Activated CD8-positive, alpha-beta memory T cell treated with anti-CD3 and anti-CD28 coated beads for 48 hours (primary cell): ENCODE results near the gene LPP.

Experiments used
- DNase-seq, 3 experiments: peaks; one replicate each; pipeline ENCODE4 v3.0.0-alpha.2; 2020; ENCODE audit warnings: low read depth in 2 of 3, low spot score in 2 of 3

LPP gene

DNA sequence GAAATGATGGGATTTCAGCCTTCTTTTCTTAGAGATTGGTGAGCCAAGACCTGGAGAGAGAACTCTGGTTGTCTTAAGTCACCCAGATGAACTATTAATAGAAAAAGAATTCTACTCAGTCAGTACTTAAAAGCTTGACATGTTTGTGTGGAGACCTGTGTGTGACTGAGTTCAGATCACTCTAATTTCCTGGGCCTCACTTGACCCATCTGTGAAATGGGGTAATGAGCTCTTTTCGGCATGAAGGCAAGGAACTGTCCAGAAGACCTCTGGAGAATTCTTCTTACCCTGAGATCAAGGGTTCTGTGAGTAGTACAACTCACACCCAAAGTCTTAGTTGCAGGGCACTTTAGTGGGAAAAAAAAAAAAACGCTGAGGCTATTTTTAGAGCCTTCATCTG lies 92.9 kb downstream of the LPP start:
- no peak for DNase-seq

DNA sequence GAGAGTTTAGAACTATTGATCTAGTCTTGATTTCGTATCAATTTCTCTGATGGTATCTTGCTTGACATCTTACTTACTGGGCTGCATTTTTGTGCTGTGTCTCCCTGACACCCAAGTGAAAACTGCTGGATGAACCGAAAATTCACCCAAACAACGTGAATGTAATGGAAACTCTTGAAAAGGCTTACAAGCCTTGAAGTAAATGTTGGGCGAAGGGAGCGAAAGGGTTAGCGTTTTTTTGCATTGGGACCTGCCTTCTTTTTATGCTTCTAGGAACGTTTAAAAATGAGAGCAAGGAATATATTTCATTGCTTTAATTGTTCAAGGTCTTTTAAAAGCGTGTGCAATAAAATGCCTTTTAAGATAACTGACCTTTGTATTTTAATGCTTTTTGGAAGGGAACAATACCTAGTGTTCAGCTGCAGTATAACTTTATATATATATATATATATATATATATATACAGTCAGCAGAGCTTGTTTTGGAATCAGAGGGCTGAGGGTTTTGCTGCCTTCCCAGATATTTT lies 94.1 kb downstream of the LPP start:
- DNase-seq = no peak

DNA sequence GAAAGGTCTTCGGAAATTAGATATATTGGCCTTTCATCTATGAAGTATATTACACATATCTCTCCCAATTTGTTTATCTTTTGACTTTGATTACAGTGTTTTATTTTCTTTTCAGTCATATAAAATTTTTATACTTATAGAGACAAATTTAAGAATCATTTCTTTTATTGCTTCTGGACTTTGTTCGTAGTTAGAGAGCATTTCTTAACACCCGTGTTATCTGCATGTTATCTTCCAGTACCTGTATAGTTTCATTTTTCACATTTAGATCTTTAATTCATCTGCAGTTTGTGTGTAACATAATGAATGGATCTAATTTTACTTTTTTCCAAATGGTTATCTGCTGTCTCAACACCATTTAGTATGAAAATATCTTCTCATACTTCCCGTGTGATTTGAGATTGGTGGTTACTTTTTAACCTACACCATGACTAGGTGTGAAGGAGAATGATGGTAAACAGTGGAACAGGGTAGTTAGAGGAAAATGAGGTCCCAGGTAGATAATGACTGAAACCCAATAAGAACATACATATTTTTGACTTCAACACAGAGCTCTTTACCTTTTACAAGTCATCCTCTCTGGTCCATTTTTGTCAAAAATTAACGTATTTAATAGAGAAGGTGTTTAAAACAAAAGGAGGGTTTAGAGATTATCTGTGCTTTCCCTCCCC lies 99.3 kb downstream of the LPP start:
- no peak for DNase-seq

DNA sequence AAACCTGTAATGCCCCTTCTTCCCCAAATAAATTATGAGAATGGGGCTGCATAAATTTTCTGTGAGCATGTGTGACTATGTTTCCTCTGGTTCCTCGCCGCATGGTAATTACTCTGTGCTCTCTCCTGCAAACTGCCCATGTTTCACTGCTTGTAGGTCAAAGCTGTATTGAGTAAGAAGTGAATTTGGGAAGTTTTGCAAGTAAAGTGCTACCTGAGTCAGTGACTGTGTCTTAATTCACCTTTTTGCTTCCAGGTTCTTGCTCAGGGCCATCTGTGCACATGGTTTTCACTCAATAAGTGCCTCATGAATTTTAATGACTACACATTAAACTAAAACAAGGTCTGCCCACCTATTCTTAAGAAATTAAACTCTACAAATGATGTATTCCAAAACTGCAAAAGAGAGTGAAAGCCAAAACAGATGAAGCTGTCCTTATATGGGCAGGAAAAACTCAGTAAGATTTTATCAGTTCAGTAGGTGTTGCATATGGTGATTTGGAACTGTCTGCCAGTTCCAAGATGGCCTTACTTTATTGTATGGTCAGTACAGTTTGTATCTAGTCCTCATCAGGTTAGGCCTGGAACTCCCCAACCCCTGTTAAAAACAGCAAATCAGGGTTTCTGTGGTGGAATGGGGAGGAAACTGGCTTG lies 100.0 kb downstream of the LPP start:
- DNase-seq = no peak

DNA sequence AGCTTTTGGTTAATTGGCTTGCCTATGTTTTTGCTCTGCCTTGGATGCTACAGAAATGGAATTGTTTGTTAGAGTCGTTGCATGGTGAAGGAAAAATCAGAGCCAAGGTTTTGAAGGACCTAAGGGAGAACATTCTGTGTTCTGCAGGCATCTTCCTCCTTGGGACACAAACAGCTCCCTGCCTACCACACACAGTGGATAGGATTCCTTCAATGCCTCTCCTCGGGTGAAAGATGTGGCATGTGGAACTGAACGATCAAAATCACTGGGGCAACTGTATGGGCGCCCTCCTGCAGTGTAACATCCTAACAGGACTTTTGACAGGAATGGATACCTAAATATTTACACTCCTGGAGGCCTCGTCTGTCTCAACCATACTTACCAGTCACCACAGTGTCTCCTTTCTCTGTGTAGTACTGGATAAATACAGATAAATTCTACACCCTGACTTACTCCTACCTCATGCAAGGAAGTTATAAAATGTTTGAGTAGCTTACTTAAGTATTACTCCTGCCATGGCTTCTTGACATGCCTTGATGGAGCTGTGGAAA lies 100.6 kb downstream of the LPP start:
- DNase-seq = no peak

DNA sequence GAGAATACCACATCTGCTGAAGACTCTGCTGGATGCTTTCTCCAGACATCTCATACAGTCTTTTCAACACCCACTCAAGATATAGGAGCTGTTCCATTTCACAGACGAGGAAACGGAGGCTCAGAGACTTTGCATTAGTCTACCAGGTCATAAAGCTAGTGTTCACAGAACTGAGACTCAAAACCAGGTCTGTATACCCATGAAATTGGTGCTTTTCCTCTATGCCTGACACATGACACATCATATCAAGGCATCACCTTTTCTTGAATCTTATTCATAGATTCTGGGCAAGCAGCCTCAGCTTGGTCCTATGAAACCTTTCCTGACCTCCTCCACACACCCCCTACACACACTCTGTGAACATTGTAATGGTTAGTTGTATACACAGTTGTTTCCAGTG lies 101.2 kb downstream of the LPP start:
- no peak for DNase-seq

GRCh38 chr3:188256758-188257157 lies 102.8 kb downstream of the LPP start:
- DNase-seq = no peak

GRCh38 chr3:188257384-188258026 lies 103.5 kb downstream of the LPP start:
- no peak for DNase-seq

- no peak for DNase-seq
These were observed 105.2 kb downstream of the LPP start for GRCh38 chr3:188259191-188259590.

- DNase-seq = no peak
These were observed 105.6 kb downstream of the LPP start for GRCh38 chr3:188259596-188259995.

DNA sequence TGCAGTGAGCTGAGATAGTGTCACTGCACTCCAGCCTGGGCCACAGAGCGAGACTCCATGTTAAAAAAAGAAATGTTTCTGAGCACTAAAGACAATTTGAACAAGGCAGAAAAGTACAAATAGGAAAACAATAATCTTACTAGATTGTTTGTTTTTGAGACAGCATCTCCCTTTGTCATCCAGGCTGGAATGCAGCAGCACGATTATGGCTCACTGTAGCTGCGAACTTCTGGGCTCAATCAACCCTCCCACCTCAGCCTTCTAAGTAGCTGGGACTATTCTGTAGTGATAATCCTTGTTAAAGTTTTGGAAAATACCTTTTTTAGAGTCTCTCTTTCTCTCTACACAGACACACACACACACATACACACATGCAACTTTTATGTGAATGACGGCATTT lies 107.1 kb downstream of the LPP start:
- no peak for DNase-seq

GRCh38 chr3:188262488-188262887 lies 108.5 kb downstream of the LPP start:
- DNase-seq = no peak

DNA sequence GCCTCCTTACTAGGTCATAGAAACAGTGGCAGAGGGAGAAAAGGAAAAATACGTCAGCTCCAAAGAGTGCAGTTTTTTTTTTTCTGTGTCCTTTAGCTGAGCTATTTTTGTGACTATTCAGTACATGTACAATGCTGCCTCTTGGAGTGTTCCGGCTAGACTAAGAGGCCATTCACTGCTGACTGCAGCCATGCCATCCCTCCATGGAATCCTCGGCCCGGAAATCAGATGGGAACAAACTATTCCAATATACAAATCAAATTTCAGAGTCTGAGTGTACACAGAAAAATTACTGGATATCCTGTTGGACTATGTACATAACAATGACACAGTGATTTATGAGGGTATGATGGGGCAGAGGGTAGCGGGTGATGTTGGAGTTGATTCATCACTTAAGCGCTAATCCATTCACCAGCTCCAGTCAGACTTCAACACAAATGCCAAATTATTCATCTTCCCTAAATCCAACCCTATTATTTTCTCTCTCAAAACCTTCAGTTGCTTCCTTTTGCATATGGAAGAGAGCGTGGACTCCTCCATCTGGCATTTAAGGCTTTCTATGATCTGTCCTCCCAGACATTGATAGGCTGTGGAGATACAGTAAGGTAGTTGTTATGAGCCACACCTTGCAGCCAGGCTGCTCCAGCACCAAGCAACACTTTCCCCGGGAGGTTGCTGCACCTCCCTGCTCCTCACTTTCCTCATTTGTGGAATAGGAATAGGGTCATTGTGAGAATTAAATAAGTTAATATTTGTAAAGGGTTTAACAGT lies 109.1 kb downstream of the LPP start:
- DNase-seq = no peak

- no peak for DNase-seq
These were observed 110.6 kb downstream of the LPP start for GRCh38 chr3:188264226-188265207.

DNA sequence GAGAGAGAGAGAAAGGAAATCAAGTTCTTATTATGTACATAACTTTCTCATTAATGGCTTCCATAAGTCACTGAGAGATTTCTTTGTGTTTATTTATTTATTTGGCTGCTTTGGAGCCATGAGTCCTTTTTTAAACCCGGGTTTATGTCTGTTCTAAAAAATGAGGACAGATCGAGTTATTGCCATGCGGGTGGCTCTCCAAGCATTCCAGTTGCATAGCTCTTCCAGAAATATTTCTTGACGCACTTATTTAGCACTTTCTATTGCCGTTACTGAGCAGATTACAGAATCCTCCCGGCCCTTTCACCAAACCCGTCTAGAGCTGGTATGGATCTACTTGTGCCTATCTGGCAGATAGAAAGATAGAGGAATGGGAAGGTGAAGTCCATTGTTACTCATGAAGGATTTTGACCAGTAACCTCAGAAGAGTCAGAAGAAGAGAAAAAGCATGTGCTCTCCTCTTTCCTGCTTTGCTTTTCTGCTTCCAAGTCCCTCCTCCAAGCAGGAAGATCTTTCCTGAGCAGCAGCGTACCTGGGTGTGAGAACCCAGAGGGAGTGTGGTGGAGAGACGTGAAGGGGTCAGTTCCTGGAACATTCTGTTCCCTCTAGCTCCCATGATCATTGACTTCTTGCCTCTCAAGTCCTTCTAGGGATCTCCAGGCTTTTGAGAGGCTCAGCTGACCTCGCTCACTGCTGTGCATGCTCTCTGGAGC lies 112.8 kb downstream of the LPP start:
- DNase-seq = no peak

DNA sequence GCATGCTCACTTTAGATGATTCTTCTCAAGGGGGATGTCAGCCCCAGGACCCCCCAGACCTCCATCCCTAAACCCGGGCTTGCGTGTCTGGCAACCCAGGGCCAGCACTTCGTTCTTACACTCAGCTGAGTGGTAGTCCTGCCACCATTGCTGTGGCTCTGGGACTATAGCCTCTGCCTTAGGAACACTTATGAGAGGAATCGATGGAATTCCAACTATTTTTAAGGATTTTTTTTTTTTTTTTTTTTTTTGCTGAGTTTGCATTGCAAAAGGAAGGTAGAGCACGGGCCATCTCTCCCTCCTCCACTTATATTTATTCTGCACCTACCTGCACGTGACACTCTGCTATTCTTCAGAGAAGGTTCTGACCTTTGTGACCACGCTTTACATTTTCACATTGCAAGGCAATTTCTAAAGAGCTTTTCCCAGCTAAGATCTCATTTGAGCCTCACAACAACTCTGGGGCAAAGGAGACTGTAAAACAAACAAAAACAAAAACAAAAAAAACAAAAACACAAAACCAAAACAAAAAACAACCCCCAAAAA lies 113.9 kb downstream of the LPP start:
- no peak for DNase-seq

DNA sequence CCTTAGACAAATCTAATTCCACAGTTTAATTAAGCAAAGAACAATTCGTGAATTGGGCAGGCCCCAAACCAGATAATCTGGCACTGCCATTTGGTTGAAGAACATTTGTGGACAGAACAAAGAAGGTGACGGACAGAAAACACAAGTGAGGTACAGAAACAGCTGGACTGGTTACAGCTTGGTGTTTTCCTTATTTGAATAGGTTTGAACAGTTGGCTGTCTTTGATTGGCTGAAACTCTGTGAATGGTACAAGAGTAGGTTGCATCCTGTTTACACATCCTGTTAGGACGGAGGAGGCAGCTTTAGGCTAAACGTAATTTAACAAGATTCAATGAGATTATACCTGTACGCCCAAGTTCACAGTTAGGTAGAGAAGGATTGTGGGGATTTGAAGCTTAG lies 114.4 kb downstream of the LPP start:
- DNase-seq = no peak

DNA sequence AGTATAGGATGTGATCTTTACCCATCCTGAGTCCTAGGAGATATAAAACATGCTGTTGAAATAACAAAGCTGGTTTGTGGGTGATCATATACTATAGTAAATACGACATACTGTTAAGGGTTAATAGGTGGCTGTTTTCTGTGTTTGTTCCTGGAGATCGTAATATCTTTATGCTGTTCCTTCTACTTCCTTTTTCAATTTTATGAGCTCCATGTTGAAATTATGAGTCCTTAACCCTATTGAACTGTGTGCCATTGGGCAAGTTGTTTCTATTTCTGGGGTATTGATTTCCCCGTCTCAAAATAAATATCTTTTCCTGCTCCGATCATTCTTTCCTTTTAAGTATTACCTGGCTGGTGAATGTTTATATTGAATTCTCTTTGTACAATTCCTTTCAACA lies 115.1 kb downstream of the LPP start:
- DNase-seq = no peak

GRCh38 chr3:188270423-188270972 lies 116.5 kb downstream of the LPP start:
- no peak for DNase-seq
